HFF-Myc (cell line): ENCODE results near the gene MAGI1.

Source experiments
- DNase-seq: peaks from one replicate; pipeline ENCODE4 v3.0.0-alpha.2; 2011; ENCODE audit warnings: low read depth; ENCODE audit errors: extremely low read depth
- H3K4me3 ChIP-seq: replicated peaks from 2 replicates; pipeline ENCODE4 v1.5.1; 2011; ENCODE audit warnings: low read depth, mild to moderate bottlenecking, control low read depth, low read length
- CTCF ChIP-seq: IDR thresholded peaks from 2 replicates; pipeline ENCODE4 v1.5.1; 2012; ENCODE audit warnings: mild to moderate bottlenecking, low read depth, low read length, control low read depth; ENCODE audit errors: missing control alignments

MAGI1 gene

GRCh38 chr3:65584913-65585312 lies 453.8 kb downstream of the MAGI1 start:
- TF ChIP-seq CTCF = no peak
- H3K4me3 ChIP-seq = no peak overlapping the region
- no peak for DNase-seq

DNA sequence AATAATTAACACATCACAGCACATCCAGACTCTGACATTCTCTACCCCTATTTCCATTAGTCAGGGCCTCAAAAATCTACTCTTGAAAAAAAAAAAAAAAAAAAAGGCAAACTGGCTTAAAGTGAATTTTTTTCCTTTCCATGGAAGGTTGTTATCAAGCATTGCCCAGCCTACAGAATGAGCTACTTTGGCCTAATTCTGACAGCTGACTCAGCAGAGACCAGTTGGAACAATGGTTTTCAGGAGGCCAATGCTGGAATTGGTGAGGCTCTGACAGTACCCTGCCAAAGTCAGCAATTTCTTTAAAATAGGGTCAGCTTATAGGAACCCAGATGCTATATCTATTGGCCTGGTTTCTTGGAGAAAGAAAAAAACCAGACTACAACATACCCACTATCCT lies 454.7 kb downstream of the MAGI1 start:
- no peak for DNase-seq
- no peak overlapping the region for H3K4me3 ChIP-seq
- TF ChIP-seq CTCF = no peak

GRCh38 chr3:65583188-65583587 lies 455.5 kb downstream of the MAGI1 start:
- no peak overlapping the region for H3K4me3 ChIP-seq
- TF ChIP-seq CTCF = no peak
- DNase-seq = no peak

GRCh38 chr3:65582012-65582717 lies 456.6 kb downstream of the MAGI1 start:
- no peak overlapping the region for H3K4me3 ChIP-seq
- DNase-seq = no peak
- no peak for TF ChIP-seq CTCF

- DNase-seq = no peak
- no peak for TF ChIP-seq CTCF
- no peak overlapping the region for H3K4me3 ChIP-seq
These were observed 457.4 kb downstream of the MAGI1 start for GRCh38 chr3:65581313-65581712.

GRCh38 chr3:65578861-65579260 lies 459.9 kb downstream of the MAGI1 start:
- DNase-seq = no peak
- no peak for TF ChIP-seq CTCF
- no peak overlapping the region for H3K4me3 ChIP-seq
